H1 (cell line): Measurements from ENCODE around the gene ZNF385B. TPM values are rescaled to one million over a fixed set of nuclear protein-coding genes. Genes with fewer than 3 reads are reported as not detected.

Experiments
- CTCF ChIA-PET: fragments of 300-600 bp; sonication (Branson Sonifier 250); formaldehyde crosslinking; loops from one replicate; lab custom pipeline; 2021; ENCODE audit not compliant: partially characterized antibody; lab: Charles Lee
- POLR2A ChIA-PET: fragments of 300-600 bp; sonication (Branson Sonifier 250); formaldehyde crosslinking; loops from one replicate; lab custom pipeline; 2021; ENCODE audit warnings: inconsistent platforms; ENCODE audit not compliant: partially characterized antibody; lab: Charles Lee
- DNase-seq, 2 experiments: peaks; one replicate each; pipeline versions ENCODE4 v3.0.0 to v3.0.0-alpha.2; 2010 to 2022; ENCODE audit warnings: low spot score in 2 of 2, low read depth in 1 of 2, mixed read lengths in 1 of 2
- FAIRE-seq: peaks from 2 replicates; lab custom pipeline; 2011; peaks lifted over from hg19 to GRCh38; lab: Jason Lieb, UNC
- H2AFZ ChIP-seq: 2 replicates; pipeline ENCODE4 v1.8.1; 2012; ENCODE audit warnings: low read length, inconsistent platforms
- H2AK5ac ChIP-seq: 2 replicates; pipeline ENCODE4 v1.6.1; 2013; ENCODE audit warnings: low read depth, low read length
- H2BK120ac ChIP-seq: replicated peaks from 2 replicates; pipeline ENCODE3; 2013; ENCODE audit warnings: low read depth, low read length, inconsistent platforms
- H2BK12ac ChIP-seq: 2 replicates; pipeline ENCODE4 v1.6.1; 2013; ENCODE audit warnings: low read depth, low read length
- H2BK15ac ChIP-seq: 2 replicates; pipeline ENCODE4 v1.6.1; 2013; ENCODE audit warnings: low read length
- H2BK20ac ChIP-seq: 2 replicates; pipeline ENCODE4 v1.6.1; 2013; ENCODE audit warnings: low read length
- H2BK5ac ChIP-seq: 2 replicates; pipeline ENCODE4 v1.6.1; 2013; ENCODE audit warnings: low read depth, low read length
- H3K14ac ChIP-seq: 2 replicates; pipeline ENCODE4 v1.6.1; 2013; ENCODE audit warnings: inconsistent platforms; ENCODE audit not compliant: insufficient read length
- H3K18ac ChIP-seq: 2 replicates; pipeline ENCODE4 v1.6.1; 2013; ENCODE audit warnings: low read length; ENCODE audit errors: extremely low read depth
- H3K23ac ChIP-seq: 2 replicates; pipeline ENCODE4 v1.6.1; 2013; ENCODE audit warnings: inconsistent platforms; ENCODE audit not compliant: insufficient read length
- H3K23me2 ChIP-seq: 2 replicates; pipeline ENCODE4 v1.6.1; 2013; ENCODE audit warnings: low read depth, low read length
- H3K27ac ChIP-seq: 2 replicates; pipeline ENCODE4 v1.6.1; 2011; ENCODE audit warnings: low read depth, low read length, inconsistent platforms
- H3K27me3 ChIP-seq, 4 experiments: replicated peaks in 1 of 4; 1 replicate in 1 of 4; 2 replicates in 3 of 4; pipeline versions ENCODE4 v1.6.1 to v1.8.1; 2011 to 2013; ENCODE audit warnings: low read length in 3 of 4, mild to moderate bottlenecking in 3 of 4, inconsistent platforms in 2 of 4, mixed read lengths in 2 of 4, moderate library complexity in 1 of 4; ENCODE audit not compliant: control insufficient read depth in 3 of 4, insufficient read depth in 3 of 4; ENCODE audit errors: extremely low read depth in 1 of 4
- H3K36me3 ChIP-seq, 4 experiments: 2 replicates each; pipeline versions ENCODE4 v1.6.1 to v1.8.1; 2011 to 2013; ENCODE audit warnings: mild to moderate bottlenecking in 4 of 4, low read length in 3 of 4, moderate library complexity in 2 of 4, control low read depth in 1 of 4, inconsistent platforms in 1 of 4; ENCODE audit not compliant: insufficient read depth in 4 of 4, control insufficient read depth in 2 of 4
- H3K4ac ChIP-seq: replicated peaks from 2 replicates; pipeline ENCODE3; 2013; ENCODE audit warnings: low read length, low read depth, mixed read lengths, inconsistent platforms; ENCODE audit not compliant: insufficient read length
- H3K4me1 ChIP-seq, 4 experiments: replicated peaks in 1 of 4; 1 replicate in 1 of 4; 2 replicates in 3 of 4; pipeline versions ENCODE4 v1.6.1 to v1.8.1; 2011 to 2013; ENCODE audit warnings: low read length in 3 of 4, inconsistent platforms in 2 of 4, mixed read lengths in 1 of 4; ENCODE audit not compliant: insufficient read depth in 4 of 4, control insufficient read depth in 3 of 4
- H3K4me2 ChIP-seq, 2 experiments: 2 replicates each; pipeline versions ENCODE4 v1.6.1 to v1.8.1; 2011 to 2013; ENCODE audit warnings: low read depth in 2 of 2, low read length in 2 of 2, control low read depth in 1 of 2, inconsistent platforms in 1 of 2, mild to moderate bottlenecking in 1 of 2; ENCODE audit not compliant: insufficient read depth in 1 of 2
- H3K4me3 ChIP-seq, 4 experiments: fragments of 200-600, 300-600 bp in 1 of 4; sonication (generic), shearing (Covaris generic), sonication (Bioruptor Twin) in 1 of 4; 2 replicates each; pipeline versions ENCODE4 v1.5.1 to v1.8.1; 2011 to 2016; ENCODE audit warnings: low read length in 4 of 4, low read depth in 3 of 4, control low read depth in 2 of 4, inconsistent platforms in 2 of 4, mild to moderate bottlenecking in 2 of 4, mixed read lengths in 1 of 4, moderate library complexity in 1 of 4; ENCODE audit not compliant: insufficient read depth in 2 of 4; ENCODE audit errors: extremely low read depth in 1 of 4
- H3K56ac ChIP-seq: replicated peaks from 2 replicates; pipeline ENCODE3; 2013; ENCODE audit warnings: low read depth, mild to moderate bottlenecking, mixed read lengths, low read length, inconsistent platforms; ENCODE audit not compliant: insufficient read length
- H3K79me1 ChIP-seq: 2 replicates; pipeline ENCODE4 v1.6.1; 2013; ENCODE audit warnings: low read depth, low read length, control low read depth
- H3K79me2 ChIP-seq, 2 experiments: 2 replicates each; pipeline versions ENCODE4 v1.6.1 to v1.8.1; 2012 to 2013; ENCODE audit warnings: low read length in 2 of 2, mild to moderate bottlenecking in 2 of 2, inconsistent platforms in 1 of 2; ENCODE audit not compliant: insufficient read depth in 2 of 2, control insufficient read depth in 1 of 2
- H3K9ac ChIP-seq, 4 experiments: replicated peaks in 1 of 4; 1 replicate in 1 of 4; 2 replicates in 3 of 4; pipeline versions ENCODE4 v1.6.1 to v1.8.1; 2011 to 2013; ENCODE audit warnings: low read depth in 3 of 4, low read length in 3 of 4, control low read depth in 2 of 4, mild to moderate bottlenecking in 2 of 4, moderate library complexity in 2 of 4, inconsistent platforms in 1 of 4; ENCODE audit errors: extremely low read depth in 1 of 4
- H3K9me3 ChIP-seq, 2 experiments: 2 replicates each; pipeline versions ENCODE4 v1.6.1 to v1.8.1; 2012 to 2013; ENCODE audit warnings: mild to moderate bottlenecking in 2 of 2, moderate library complexity in 2 of 2, control low read depth in 1 of 2, inconsistent platforms in 1 of 2, low read depth in 1 of 2, low read length in 1 of 2, mixed read lengths in 1 of 2; ENCODE audit not compliant: insufficient read depth in 2 of 2
- H4K20me1 ChIP-seq, 2 experiments: replicated peaks in 1 of 2; 2 replicates each; pipeline versions ENCODE3 to v1.8.1; 2011 to 2013; ENCODE audit warnings: inconsistent platforms in 2 of 2, low read length in 2 of 2, mild to moderate bottlenecking in 1 of 2; ENCODE audit not compliant: insufficient read depth in 2 of 2, control insufficient read depth in 1 of 2
- H4K5ac ChIP-seq: 2 replicates; pipeline ENCODE4 v1.6.1; 2013; ENCODE audit warnings: low read length, low read depth, mixed read lengths, inconsistent platforms; ENCODE audit not compliant: insufficient read length
- H4K8ac ChIP-seq: 2 replicates; pipeline ENCODE4 v1.8.0; 2013; ENCODE audit warnings: mild to moderate bottlenecking, moderate library complexity, low read length, inconsistent platforms; ENCODE audit not compliant: insufficient read depth; ENCODE audit errors: extremely low read depth
- H4K91ac ChIP-seq: replicated peaks from 2 replicates; pipeline ENCODE3; 2013; ENCODE audit warnings: low read length, mixed read lengths, inconsistent platforms; ENCODE audit not compliant: insufficient read length
- GTF2F1 ChIP-seq: IDR thresholded peaks from 2 replicates; pipeline ENCODE4 v1.6.1; 2012; ENCODE audit warnings: low read depth, low read length, improper control_type of control experiment, borderline replicate concordance
- HDAC6 ChIP-seq: IDR thresholded peaks from one replicate; pipeline ENCODE4 v1.7.1; 2012; ENCODE audit warnings: low read depth, mild to moderate bottlenecking, inconsistent platforms, low read length, moderate library complexity
- POU5F1 ChIP-seq: IDR thresholded peaks from 2 replicates; pipeline ENCODE4 v1.6.1; 2011; ENCODE audit warnings: low read depth, mild to moderate bottlenecking, low read length, moderate library complexity
- RNF2 ChIP-seq: fragments of 200-900, 300-1000 bp; sonication (generic); IDR thresholded peaks from 2 replicates; pipeline ENCODE4 v1.7.1; 2016; ENCODE audit warnings: borderline replicate concordance, low read depth, mild to moderate bottlenecking, antibody characterized with exemption, low read length; ENCODE audit not compliant: poor library complexity, severe bottlenecking; ENCODE audit errors: missing control alignments
- WGBS, 2 experiments: shearing (Covaris generic) in 1 of 2; methylation state at CpG; one replicate each; pipeline versions ENCODE4 v1.1.6 to v1.1.7; 2013 to 2015; ENCODE audit warnings: low lambda C conversion rate in 2 of 2, mixed read lengths in 2 of 2, inconsistent platforms in 1 of 2, low coverage in 1 of 2, missing lambda C conversion rate in 1 of 2; ENCODE audit not compliant: insufficient replicate concordance in 2 of 2, insufficient coverage in 1 of 2, insufficient read length in 1 of 2; ENCODE audit errors: extremely low coverage in 1 of 2, missing lambda C conversion rate in 1 of 2; 5-methylcytosine and 5-hydroxymethylcytosine counted together
- polyA plus RNA-seq, 7 experiments: library from polyadenylated mRNA; depleted of rRNA in 3 of 7; stranded (reverse) in 5 of 7; unstranded in 2 of 7; fragments of >200 nt in 5 of 7; fragments of 200-250 nt in 2 of 7; gene quantifications; 1 replicate in 5 of 7; 2 replicates in 1 of 7; 4 replicates in 1 of 7; pipeline versions ENCODE4 v1.2.1 to v1.2.3, GENCODE V29; 2011 to 2013; ENCODE audit warnings: missing spikeins in 2 of 7, mixed read lengths in 2 of 7
- total RNA-seq: library from RNA; stranded (reverse); fragmentation: NEBNext Ultra II Directional; extraction: Animal tissue kit (Norgen Biotek cat#: 25700); gene quantifications from 2 replicates; pipeline ENCODE4 v1.2.1, GENCODE V29; 2021

ZNF385B gene
- total and polyA plus RNA-seq, 2 of the 8 experiments (the other 6 are each of a cell fraction or from before 2014, with no cell fraction given): 1.1 to 3.7 TPM

DNA sequence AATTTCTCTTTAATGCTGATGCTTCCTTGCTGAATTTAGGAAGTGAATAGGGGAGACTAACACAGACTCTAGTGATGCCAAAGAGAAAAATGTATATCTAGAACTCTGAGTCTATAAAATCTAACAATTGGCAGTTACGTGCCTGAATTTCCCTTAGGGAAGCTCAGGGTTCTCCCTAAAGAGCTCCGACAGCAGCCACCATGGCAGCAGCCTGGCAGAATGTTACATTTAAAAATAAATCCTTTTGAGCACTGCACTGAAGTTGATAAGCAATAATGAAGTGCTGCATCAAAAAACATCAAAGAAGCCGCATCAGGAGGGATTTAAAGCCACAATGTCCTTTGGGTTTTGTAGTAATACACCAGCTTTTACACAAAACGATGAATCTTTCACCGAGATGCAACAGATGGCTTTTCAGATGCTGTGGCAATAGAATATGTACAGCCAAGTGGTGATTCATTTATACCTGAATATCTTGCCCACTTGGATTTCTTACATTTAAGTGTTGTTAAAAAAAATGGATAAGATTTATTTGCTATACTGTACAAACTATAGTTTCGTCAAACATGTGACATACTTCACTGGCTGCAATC is 305.6 kb downstream of the ZNF385B start:
- Histone ChIP-seq H3K23ac (no peak overlapping the region), H3K23me2 (no peaks in the 10 kb centered on the region), H3K79me2 (no peaks in the 10 kb centered on the region), H3K36me3 (no peaks in the 10 kb centered on the region), H3K27ac (no peak overlapping the region), H3K9me3 (no peaks in the 10 kb centered on the region), H4K8ac (no peak overlapping the region), H3K4me3 (no peak overlapping the region), H4K91ac (no peak overlapping the region), H2AK5ac (no peak overlapping the region), H2BK120ac (no peak overlapping the region), H3K4me2 (no peak overlapping the region), H2BK15ac (no peak overlapping the region), H3K79me1 (no peaks in the 10 kb centered on the region)
- DNase-seq (no peak), FAIRE-seq (no peak)
- 80% methylated on average over 6 of the region's 6 CpGs; no CpG with 5 or more reads in 1 of the 2 experiments for WGBS, 2 experiments
- POLR2A ChIA-PET: no interaction called here
- TF ChIP-seq GTF2F1: no peak
- no peak for TF ChIP-seq POU5F1
- TF ChIP-seq RNF2: no peak
- no peak for TF ChIP-seq HDAC6
- TF ChIP-seq, all 59 proteins: peak for 0
- Histone ChIP-seq H2BK12ac (no peak overlapping the region), H3K4me1 (peaks cover under 1 to 6% (median 5%) of the 10 kb centered on the region in 4 experiments; a peak in 4 of 7 replicates), H2BK20ac (no peak overlapping the region), H3K18ac (no peak overlapping the region), H3K14ac (no peak overlapping the region), H3K27me3 (no peaks in the 10 kb centered on the region), H4K5ac (no peak overlapping the region), H2BK5ac (no peak overlapping the region), H2AFZ (no peak overlapping the region), H4K20me1 (no peaks in the 10 kb centered on the region), H3K9ac (no peak overlapping the region), H3K4ac (no peak overlapping the region), H3K56ac (no peak overlapping the region)
- CTCF ChIA-PET: interaction anchor here (0.6 to 1.9 kb wide), 2 partner anchors 14 to 39 kb away, joined by 3 to 5 read pairs; no protein-coding TSS in a partner anchor
